Measurements from ENCODE around the gene SLC2A14.

DNA sequence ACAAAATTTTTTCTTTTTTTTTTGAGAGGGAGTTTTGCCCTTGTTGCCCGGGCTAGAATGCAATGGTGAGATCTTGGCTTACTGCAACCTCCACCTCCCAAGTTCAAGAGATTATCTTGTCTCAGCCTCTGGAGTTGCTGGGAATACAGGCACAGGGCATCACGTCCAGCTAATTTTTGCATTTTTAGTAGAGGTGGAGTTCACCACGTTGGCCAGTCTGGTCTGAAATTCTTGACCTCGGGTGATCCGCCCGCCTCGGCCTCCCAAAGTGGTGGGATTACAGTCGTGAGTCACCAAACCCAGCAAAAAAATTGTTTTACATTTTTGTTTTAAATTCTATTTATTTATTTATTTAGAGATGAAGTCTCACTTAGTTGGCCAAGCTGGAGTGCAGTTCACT, 4.7 kb upstream of the SLC2A14 start:
- TF ChIP-seq POLR2AphosphoS5 (IDR thresholded peaks at IDR 0.05), result no peak
- TF ChIP-seq, protein P1, sequence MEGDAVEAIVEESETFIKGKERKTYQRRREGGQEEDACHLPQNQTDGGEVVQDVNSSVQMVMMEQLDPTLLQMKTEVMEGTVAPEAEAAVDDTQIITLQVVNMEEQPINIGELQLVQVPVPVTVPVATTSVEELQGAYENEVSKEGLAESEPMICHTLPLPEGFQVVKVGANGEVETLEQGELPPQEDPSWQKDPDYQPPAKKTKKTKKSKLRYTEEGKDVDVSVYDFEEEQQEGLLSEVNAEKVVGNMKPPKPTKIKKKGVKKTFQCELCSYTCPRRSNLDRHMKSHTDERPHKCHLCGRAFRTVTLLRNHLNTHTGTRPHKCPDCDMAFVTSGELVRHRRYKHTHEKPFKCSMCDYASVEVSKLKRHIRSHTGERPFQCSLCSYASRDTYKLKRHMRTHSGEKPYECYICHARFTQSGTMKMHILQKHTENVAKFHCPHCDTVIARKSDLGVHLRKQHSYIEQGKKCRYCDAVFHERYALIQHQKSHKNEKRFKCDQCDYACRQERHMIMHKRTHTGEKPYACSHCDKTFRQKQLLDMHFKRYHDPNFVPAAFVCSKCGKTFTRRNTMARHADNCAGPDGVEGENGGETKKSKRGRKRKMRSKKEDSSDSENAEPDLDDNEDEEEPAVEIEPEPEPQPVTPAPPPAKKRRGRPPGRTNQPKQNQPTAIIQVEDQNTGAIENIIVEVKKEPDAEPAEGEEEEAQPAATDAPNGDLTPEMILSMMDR (IDR thresholded peaks at IDR 0.05), result no peak
- TF ChIP-seq POLR2A (IDR thresholded peaks at IDR 0.05), result no peak
